Endothelial cell (in vitro differentiated cells): ENCODE measurements around the gene FRMD4A. TPM values are rescaled to one million over a fixed set of nuclear protein-coding genes. Genes with fewer than 3 reads are reported as not detected.
A peak's percentile ranks its signal among the peaks of the same experiment; 100 is the strongest.
"Not testable (repeated sequence)": the region's sequence is repeated elsewhere in the genome, so short reads cannot be mapped to it uniquely, and the experiment has no call there.

Experiments
- DNase-seq: peaks from one replicate; pipeline ENCODE4 v3.0.0; 2021; ENCODE audit warnings: low spot score
- H3K27ac Mint-ChIP-seq: one replicate; pipeline ENCODE4 v1.8.0; 2021; ENCODE audit warnings: mixed read lengths, inconsistent platforms; ENCODE audit not compliant: unreplicated experiment
- H3K27me3 Mint-ChIP-seq: one replicate; pipeline ENCODE4 v1.8.0; 2021; ENCODE audit warnings: mild to moderate bottlenecking, moderate library complexity, mixed read lengths, inconsistent platforms; ENCODE audit not compliant: unreplicated experiment
- H3K36me3 Mint-ChIP-seq: one replicate; pipeline ENCODE4 v1.8.0; 2021; ENCODE audit warnings: mild to moderate bottlenecking, low read depth, mixed read lengths, inconsistent platforms; ENCODE audit not compliant: unreplicated experiment
- H3K4me1 Mint-ChIP-seq: one replicate; pipeline ENCODE4 v1.8.0; 2021; ENCODE audit warnings: mild to moderate bottlenecking, mixed read lengths, inconsistent platforms; ENCODE audit not compliant: unreplicated experiment
- H3K4me3 Mint-ChIP-seq: one replicate; pipeline ENCODE4 v1.8.0; 2021; ENCODE audit warnings: mild to moderate bottlenecking, mixed read lengths, inconsistent platforms; ENCODE audit not compliant: unreplicated experiment
- H3K9me3 Mint-ChIP-seq: one replicate; pipeline ENCODE4 v1.8.0; 2021; ENCODE audit warnings: mixed read lengths, inconsistent platforms; ENCODE audit not compliant: unreplicated experiment
- total RNA-seq: library from RNA; stranded (reverse); fragmentation: NEBNext Ultra II Directional; extraction: Animal tissue kit (Norgen Biotek cat#: 25700); gene quantifications from one replicate; pipeline ENCODE4 v1.2.1, GENCODE V29; 2021; ENCODE audit not compliant: unreplicated experiment
- TF ChIP-seq, protein P1 (sequence below): fragments of 200-600 bp; sonication (generic); IDR thresholded peaks from one replicate; pipeline ENCODE4 v1.5.0; 2021; ENCODE audit warnings: antibody characterized with exemption; ENCODE audit not compliant: unreplicated experiment

The FRMD4A gene
- total RNA-seq, 1 donor from 2014 or later: 68.9 TPM

DNA sequence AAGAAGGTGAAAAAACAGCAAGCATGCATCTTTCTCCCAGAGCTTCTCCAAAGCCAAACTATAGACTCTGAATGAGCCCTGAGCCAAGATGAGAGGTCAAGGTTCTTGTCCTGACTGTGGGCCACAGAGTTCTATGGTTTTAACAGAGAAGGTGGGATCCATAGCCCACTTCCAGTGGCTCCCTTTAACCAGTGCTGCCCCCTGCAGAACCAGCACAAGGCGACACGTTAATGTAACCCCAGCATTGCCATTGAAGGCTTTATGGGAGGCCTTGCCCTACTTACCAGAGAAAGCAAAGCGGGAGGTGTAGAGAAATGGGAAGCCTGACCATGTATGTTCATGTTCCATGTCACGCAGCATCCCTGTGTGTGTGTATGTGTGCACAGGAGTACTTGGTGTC lies 500.3 kb downstream of the FRMD4A start:
- DNase-seq: no peak
- Mint-ChIP-seq H3K4me3 (no peak overlapping the region), H3K27me3 (peaks cover 10% of the 10 kb centered on the region), H3K4me1 (peaks cover 44% of the 10 kb centered on the region), H3K9me3 (no peaks in the 10 kb centered on the region), H3K36me3 (peaks cover 21% of the 10 kb centered on the region), H3K27ac (peak overlapping the region; percentile 70)
- TF ChIP-seq, protein P1, sequence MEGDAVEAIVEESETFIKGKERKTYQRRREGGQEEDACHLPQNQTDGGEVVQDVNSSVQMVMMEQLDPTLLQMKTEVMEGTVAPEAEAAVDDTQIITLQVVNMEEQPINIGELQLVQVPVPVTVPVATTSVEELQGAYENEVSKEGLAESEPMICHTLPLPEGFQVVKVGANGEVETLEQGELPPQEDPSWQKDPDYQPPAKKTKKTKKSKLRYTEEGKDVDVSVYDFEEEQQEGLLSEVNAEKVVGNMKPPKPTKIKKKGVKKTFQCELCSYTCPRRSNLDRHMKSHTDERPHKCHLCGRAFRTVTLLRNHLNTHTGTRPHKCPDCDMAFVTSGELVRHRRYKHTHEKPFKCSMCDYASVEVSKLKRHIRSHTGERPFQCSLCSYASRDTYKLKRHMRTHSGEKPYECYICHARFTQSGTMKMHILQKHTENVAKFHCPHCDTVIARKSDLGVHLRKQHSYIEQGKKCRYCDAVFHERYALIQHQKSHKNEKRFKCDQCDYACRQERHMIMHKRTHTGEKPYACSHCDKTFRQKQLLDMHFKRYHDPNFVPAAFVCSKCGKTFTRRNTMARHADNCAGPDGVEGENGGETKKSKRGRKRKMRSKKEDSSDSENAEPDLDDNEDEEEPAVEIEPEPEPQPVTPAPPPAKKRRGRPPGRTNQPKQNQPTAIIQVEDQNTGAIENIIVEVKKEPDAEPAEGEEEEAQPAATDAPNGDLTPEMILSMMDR: peak; percentile 14

GRCh38 chr10:13829790-13830189 lies 500.9 kb downstream of the FRMD4A start:
- Mint-ChIP-seq H3K9me3 (no peaks in the 10 kb centered on the region), H3K4me3 (no peak overlapping the region), H3K4me1 (peaks cover 42% of the 10 kb centered on the region), H3K27me3 (peaks cover 13% of the 10 kb centered on the region), H3K27ac (peak overlapping the region; percentile 23), H3K36me3 (peaks cover 21% of the 10 kb centered on the region)
- TF ChIP-seq, protein P1: no peak
- DNase-seq: no peak

- not testable (repeated sequence) for H3K9me3 Mint-ChIP-seq, DNase-seq, H3K27ac Mint-ChIP-seq, H3K4me3 Mint-ChIP-seq
- Mint-ChIP-seq H3K36me3 (peaks cover 14% of the 10 kb centered on the region), H3K27me3 (peaks cover 13% of the 10 kb centered on the region), H3K4me1 (peaks cover 31% of the 10 kb centered on the region)
These were observed 502.4 kb downstream of the FRMD4A start for GRCh38 chr10:13828284-13828683.

DNA sequence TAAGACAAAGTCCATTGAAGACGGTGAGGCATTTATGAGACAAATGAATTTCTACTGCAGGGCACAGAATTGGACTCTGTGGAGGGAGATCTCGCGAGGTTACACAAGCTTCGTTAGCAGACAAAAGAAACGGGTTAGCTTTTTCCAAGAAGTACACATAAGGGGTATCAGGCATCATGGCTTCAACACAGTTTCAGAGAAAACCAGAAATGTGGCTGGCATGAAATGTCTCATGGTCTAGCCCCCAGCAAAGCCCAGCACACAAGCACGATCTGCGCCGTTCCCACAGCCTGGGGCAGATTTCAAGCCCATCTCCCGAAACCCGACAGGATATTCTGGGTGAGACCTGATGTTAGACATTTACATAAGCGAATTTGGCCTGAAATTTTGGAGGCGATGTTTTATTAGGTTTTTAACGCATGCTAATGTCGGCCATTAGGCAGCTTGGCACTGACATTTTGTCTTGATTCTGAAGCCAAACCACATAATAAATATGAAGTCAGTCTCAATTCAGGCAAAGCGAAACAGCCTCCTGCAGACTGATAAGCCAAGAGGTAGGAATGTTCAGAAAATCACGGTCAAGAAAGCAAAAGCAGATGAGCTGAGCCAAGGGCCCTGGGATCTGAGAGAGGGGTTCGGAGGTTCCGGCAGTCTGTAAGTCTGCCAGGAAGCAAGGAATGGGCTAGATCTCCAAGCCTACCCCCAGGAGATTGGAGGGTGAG lies 503.5 kb downstream of the FRMD4A start:
- TF ChIP-seq, protein P1: no peak
- H3K9me3 Mint-ChIP-seq: no peaks in the 10 kb centered on the region
- no peak overlapping the region for H3K27ac Mint-ChIP-seq
- DNase-seq: no peak
- H3K36me3 Mint-ChIP-seq: peaks cover 14% of the 10 kb centered on the region
- peaks cover 13% of the 10 kb centered on the region for H3K27me3 Mint-ChIP-seq
- no peak overlapping the region for H3K4me3 Mint-ChIP-seq
- peaks cover 31% of the 10 kb centered on the region for H3K4me1 Mint-ChIP-seq

- Mint-ChIP-seq H3K27me3 (peaks cover 9% of the 10 kb centered on the region), H3K9me3 (no peaks in the 10 kb centered on the region), H3K27ac (no peak overlapping the region), H3K4me3 (no peak overlapping the region), H3K4me1 (peaks cover 30% of the 10 kb centered on the region), H3K36me3 (peaks cover 5% of the 10 kb centered on the region)
- TF ChIP-seq, protein P1: no peak
- no peak for DNase-seq
These were observed 506.9 kb downstream of the FRMD4A start for GRCh38 chr10:13823709-13824405.
